SK-N-SH (cell line): Measurements from ENCODE around the gene RPL29. TPM values are rescaled to one million over a fixed set of nuclear protein-coding genes. Genes with fewer than 3 reads are reported as not detected.

Experiments
- CTCF ChIA-PET: fragments of 300-600, 350-600 bp; formaldehyde crosslinking; extraction: SDS; loops from one replicate; lab custom pipeline; 2021; lab: Yijun Ruan, JAX
- POLR2A ChIA-PET: fragments of 350-600 bp; sonication (Branson Sonifier 250); formaldehyde crosslinking; extraction: SDS; loops from one replicate; lab custom pipeline; 2020; ENCODE audit warnings: antibody characterized with exemption, inconsistent platforms; lab: Yijun Ruan, JAX
- DNase-seq: peaks from one replicate; pipeline ENCODE4 v3.0.0; 2012
- H2AFZ ChIP-seq: fragments of 200-600 bp; sonication (generic); 2 replicates; pipeline ENCODE4 v1.8.1; 2016; ENCODE audit warnings: antibody characterized with exemption, mild to moderate bottlenecking, low read depth
- H3F3A ChIP-seq: fragments of 200-600 bp; sonication (generic); replicated peaks from 2 replicates; pipeline ENCODE3; 2016; ENCODE audit warnings: antibody characterized with exemption, mild to moderate bottlenecking; ENCODE audit not compliant: insufficient read depth
- H3K27ac ChIP-seq, 2 experiments: fragments of 200-500 bp in 1 of 2; fragments of 200-600 bp in 1 of 2; sonication (Bioruptor generic) in 1 of 2; sonication (generic), shearing (Covaris generic) in 1 of 2; 2 replicates each; pipeline versions ENCODE4 v1.5.1 to v1.6.1; 2014 to 2016; ENCODE audit warnings: low read depth in 2 of 2, inconsistent platforms in 1 of 2, low read length in 1 of 2, mild to moderate bottlenecking in 1 of 2, mixed read lengths in 1 of 2
- H3K27me3 ChIP-seq: fragments of 200-600 bp; sonication (generic), shearing (Covaris generic); 2 replicates; pipeline ENCODE4 v1.6.1; 2016; ENCODE audit warnings: mixed run types; ENCODE audit not compliant: insufficient read depth
- H3K36me3 ChIP-seq, 2 experiments: fragments of 200-500 bp in 1 of 2; fragments of 200-600 bp in 1 of 2; sonication (Bioruptor generic) in 1 of 2; sonication (generic) in 1 of 2; replicated peaks in 1 of 2; 2 replicates each; pipeline versions ENCODE3 to v1.5.1; 2014 to 2016; ENCODE audit warnings: low read length in 1 of 2, mild to moderate bottlenecking in 1 of 2; ENCODE audit not compliant: insufficient read depth in 2 of 2, control insufficient read depth in 1 of 2
- H3K4me1 ChIP-seq, 2 experiments: fragments of 200-500 bp in 1 of 2; fragments of 200-600 bp in 1 of 2; sonication (Bioruptor generic) in 1 of 2; sonication (generic), shearing (Covaris generic) in 1 of 2; 2 replicates each; pipeline versions ENCODE4 v1.5.1 to v1.6.1; 2014 to 2016; ENCODE audit warnings: low read depth in 1 of 2, low read length in 1 of 2, mixed run types in 1 of 2; ENCODE audit not compliant: insufficient read depth in 2 of 2, control insufficient read depth in 1 of 2
- H3K4me2 ChIP-seq: fragments of 200-600 bp; sonication (generic), shearing (Covaris generic); 2 replicates; pipeline ENCODE4 v1.6.1; 2017; ENCODE audit warnings: mixed run types
- H3K4me3 ChIP-seq, 2 experiments: fragments of 200-500 bp in 1 of 2; fragments of 200-600 bp in 1 of 2; sonication (Bioruptor generic) in 1 of 2; sonication (generic), shearing (Covaris generic) in 1 of 2; 2 replicates each; pipeline versions ENCODE4 v1.5.1 to v1.8.1; 2014 to 2016; ENCODE audit warnings: low read depth in 2 of 2, inconsistent platforms in 1 of 2, low read length in 1 of 2, mild to moderate bottlenecking in 1 of 2, mixed read lengths in 1 of 2, moderate library complexity in 1 of 2
- H3K79me2 ChIP-seq: fragments of 200-600 bp; sonication (generic); 2 replicates; pipeline ENCODE4 v1.8.1; 2017; ENCODE audit warnings: mild to moderate bottlenecking; ENCODE audit not compliant: insufficient read depth
- H3K9ac ChIP-seq: fragments of 200-600 bp; sonication (generic); 2 replicates; pipeline ENCODE4 v1.6.1; 2017; ENCODE audit warnings: mixed run types
- H3K9me2 ChIP-seq: fragments of 200-600 bp; sonication (generic); 2 replicates; pipeline ENCODE4 v1.6.1; 2017; ENCODE audit warnings: mixed run types
- H3K9me3 ChIP-seq: fragments of 200-600 bp; sonication (generic); 2 replicates; pipeline ENCODE4 v1.6.1; 2017; ENCODE audit warnings: mixed run types, mild to moderate bottlenecking, moderate library complexity
- H4K20me1 ChIP-seq: fragments of 200-600 bp; sonication (generic); 2 replicates; pipeline ENCODE4 v1.6.1; 2017; ENCODE audit warnings: mild to moderate bottlenecking, mixed run types; ENCODE audit not compliant: insufficient read depth
- EP300 ChIP-seq, 2 experiments: IDR thresholded peaks; 2 replicates each; pipeline versions ENCODE4 v1.4.0 to v1.6.1; 2012; ENCODE audit warnings: borderline replicate concordance in 1 of 2, low read depth in 1 of 2, low read length in 1 of 2
- FOXJ3 ChIP-seq: sonication (generic); formaldehyde crosslinking; IDR thresholded peaks from 2 replicates; pipeline ENCODE4 v1.5.1; 2020; ENCODE audit warnings: mild to moderate bottlenecking, missing genetic modification reagents
- GABPA ChIP-seq: IDR thresholded peaks from 2 replicates; pipeline ENCODE4 v1.4.0; 2012; ENCODE audit warnings: low read depth, mild to moderate bottlenecking
- GATA2 ChIP-seq: sonication (generic); formaldehyde crosslinking; IDR thresholded peaks from 2 replicates; pipeline ENCODE4 v1.5.0; 2020; ENCODE audit warnings: mild to moderate bottlenecking, missing genetic modification reagents
- MEF2A ChIP-seq: IDR thresholded peaks from 2 replicates; pipeline ENCODE4 v1.4.0; 2012; ENCODE audit warnings: low read depth, borderline replicate concordance
- MXI1 ChIP-seq: IDR thresholded peaks from 2 replicates; pipeline ENCODE4 v1.6.1; 2012; ENCODE audit warnings: mild to moderate bottlenecking, low read depth, low read length, improper control_type of control experiment
- NFIC ChIP-seq: IDR thresholded peaks from 2 replicates; pipeline ENCODE4 v1.4.0; 2012; ENCODE audit warnings: borderline replicate concordance
- POLR2AphosphoS5 ChIP-seq: IDR thresholded peaks from 2 replicates; pipeline ENCODE4 v1.6.1; 2012; ENCODE audit warnings: low read depth, low read length
- RAD21 ChIP-seq: IDR thresholded peaks from 2 replicates; pipeline ENCODE4 v1.6.1; 2012; ENCODE audit warnings: mild to moderate bottlenecking, low read length
- RCOR1 ChIP-seq: fragments of 150-350 bp; IDR thresholded peaks from 2 replicates; pipeline ENCODE4 v1.6.1; 2017; ENCODE audit warnings: antibody characterized with exemption, low read length
- RFX5 ChIP-seq: IDR thresholded peaks from 2 replicates; pipeline ENCODE4 v1.6.1; 2012; ENCODE audit warnings: mild to moderate bottlenecking, improper control_type of control experiment, low read length
- SIN3A ChIP-seq: IDR thresholded peaks from 2 replicates; pipeline ENCODE4 v1.6.1; 2012; ENCODE audit warnings: low read depth, mild to moderate bottlenecking, low read length, moderate library complexity, borderline replicate concordance
- TAF1 ChIP-seq: IDR thresholded peaks from 2 replicates; pipeline ENCODE4 v1.6.1; 2012; ENCODE audit warnings: low read depth, mild to moderate bottlenecking, low read length, moderate library complexity, borderline replicate concordance
- TEAD4 ChIP-seq: IDR thresholded peaks from 2 replicates; pipeline ENCODE4 v1.4.0; 2012; ENCODE audit warnings: mild to moderate bottlenecking, borderline replicate concordance; ENCODE audit not compliant: insufficient read depth
- polyA plus RNA-seq, 3 experiments: library from polyadenylated mRNA; depleted of rRNA; stranded (reverse); fragments of >200 nt; gene quantifications; 2 replicates each; pipeline ENCODE4 v1.2.3, GENCODE V29; 2012
- TF ChIP-seq, protein P1 (sequence below): IDR thresholded peaks from 2 replicates; pipeline ENCODE4 v1.4.0; 2012; ENCODE audit warnings: low read depth, borderline replicate concordance
- TF ChIP-seq, protein P2 (sequence below): fragments of 150-350 bp; IDR thresholded peaks from 2 replicates; pipeline ENCODE4 v1.6.1; 2016; ENCODE audit warnings: mild to moderate bottlenecking, low read depth, low read length
- TF ChIP-seq, protein P3 (sequence below): IDR thresholded peaks from 2 replicates; pipeline ENCODE4; 2012

RPL29 gene
- polyA plus RNA-seq, 1 of the 3 experiments (the other 2 are of a cell fraction) = 3,173 TPM

DNA sequence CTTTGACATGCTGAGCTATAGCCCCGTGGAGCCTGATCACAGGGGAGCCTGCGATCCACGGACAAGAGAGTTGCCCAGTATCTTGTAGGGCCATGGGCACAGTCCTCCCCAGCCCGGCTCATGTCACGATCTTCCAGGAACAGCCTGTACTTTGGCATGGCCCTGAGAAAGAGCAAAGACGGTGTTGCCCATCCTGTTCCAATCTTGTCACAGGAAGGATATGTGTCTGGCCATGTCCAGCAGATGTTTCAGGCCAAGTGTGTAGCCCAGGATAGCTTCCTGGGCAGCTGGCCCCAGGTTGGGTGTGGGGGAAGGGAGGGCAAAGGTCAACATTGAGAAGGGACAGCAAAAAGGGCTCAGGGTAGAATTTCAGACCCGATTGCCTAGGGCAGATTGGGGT, 17.0 kb upstream of the RPL29 start (continued):
- no peak for TF ChIP-seq POLR2AphosphoS5
- TF ChIP-seq RAD21 = no peak
- TF ChIP-seq FOXJ3 = no peak
- no peak for TF ChIP-seq GATA2
- no peak for TF ChIP-seq MEF2A
- no peak for TF ChIP-seq GABPA

DNA sequence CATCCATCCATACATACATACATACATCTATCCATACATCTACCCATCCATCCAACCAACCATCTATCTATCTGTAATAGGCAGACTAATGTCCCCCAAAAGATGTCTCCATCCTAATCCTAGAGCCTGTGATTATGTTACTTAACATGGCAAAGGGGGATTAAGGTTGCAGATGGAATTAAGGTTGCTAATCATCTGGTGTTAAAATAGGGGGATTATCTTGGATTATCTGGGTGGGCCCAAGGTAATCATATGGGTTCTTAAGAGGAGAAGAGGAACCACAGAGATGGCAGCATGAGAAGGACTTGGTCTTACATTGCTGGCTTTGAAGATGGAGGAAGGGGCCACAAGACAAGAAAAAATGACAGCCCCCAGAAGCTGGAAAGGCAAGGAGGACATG, 14.7 kb upstream of the RPL29 start:
- Histone ChIP-seq H3K27ac (no peak overlapping the region; a peak in 1 of 4 replicates), H3K36me3 (no peaks in the 10 kb centered on the region), H3K27me3 (no peaks in the 10 kb centered on the region), H4K20me1 (no peaks in the 10 kb centered on the region), H2AFZ (no peak overlapping the region), H3K9ac (no peak overlapping the region), H3F3A (no peaks in the 10 kb centered on the region), H3K79me2 (no peaks in the 10 kb centered on the region), H3K4me2 (no peak overlapping the region), H3K4me1 (peaks cover 11 to 54% of the 10 kb centered on the region in 2 experiments; a peak in 3 of 4 replicates), H3K9me2 (no peaks in the 10 kb centered on the region), H3K9me3 (no peaks in the 10 kb centered on the region), H3K4me3 (no peak overlapping the region)
- ChIA-PET POLR2A (no interaction called here), CTCF (interaction anchor here (3.6 to 24.7 kb wide), 2 partner anchors 37 to 39 kb away, joined by 12 to 983 read pairs; partner anchors contain the start of genes ABHD14A, ABHD14B and DUSP7)
- no peak for DNase-seq
- TF ChIP-seq SIN3A (no peak), RCOR1 (no peak), FOXJ3 (no peak), NFIC (no peak), MXI1 (no peak), TAF1 (no peak), RFX5 (no peak), TEAD4 (no peak), EP300 (IDR thresholded peaks at IDR 0.05; ENCODE audit: borderline replicate concordance in 1 of 2, low read depth in 1 of 2, low read length in 1 of 2) (no peak)
- TF ChIP-seq, protein P1, sequence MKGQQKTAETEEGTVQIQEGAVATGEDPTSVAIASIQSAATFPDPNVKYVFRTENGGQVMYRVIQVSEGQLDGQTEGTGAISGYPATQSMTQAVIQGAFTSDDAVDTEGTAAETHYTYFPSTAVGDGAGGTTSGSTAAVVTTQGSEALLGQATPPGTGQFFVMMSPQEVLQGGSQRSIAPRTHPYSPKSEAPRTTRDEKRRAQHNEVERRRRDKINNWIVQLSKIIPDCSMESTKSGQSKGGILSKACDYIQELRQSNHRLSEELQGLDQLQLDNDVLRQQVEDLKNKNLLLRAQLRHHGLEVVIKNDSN = no peak
- TF ChIP-seq, protein P2, sequence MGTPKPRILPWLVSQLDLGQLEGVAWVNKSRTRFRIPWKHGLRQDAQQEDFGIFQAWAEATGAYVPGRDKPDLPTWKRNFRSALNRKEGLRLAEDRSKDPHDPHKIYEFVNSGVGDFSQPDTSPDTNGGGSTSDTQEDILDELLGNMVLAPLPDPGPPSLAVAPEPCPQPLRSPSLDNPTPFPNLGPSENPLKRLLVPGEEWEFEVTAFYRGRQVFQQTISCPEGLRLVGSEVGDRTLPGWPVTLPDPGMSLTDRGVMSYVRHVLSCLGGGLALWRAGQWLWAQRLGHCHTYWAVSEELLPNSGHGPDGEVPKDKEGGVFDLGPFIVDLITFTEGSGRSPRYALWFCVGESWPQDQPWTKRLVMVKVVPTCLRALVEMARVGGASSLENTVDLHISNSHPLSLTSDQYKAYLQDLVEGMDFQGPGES = no peak
- TF ChIP-seq, protein P3, sequence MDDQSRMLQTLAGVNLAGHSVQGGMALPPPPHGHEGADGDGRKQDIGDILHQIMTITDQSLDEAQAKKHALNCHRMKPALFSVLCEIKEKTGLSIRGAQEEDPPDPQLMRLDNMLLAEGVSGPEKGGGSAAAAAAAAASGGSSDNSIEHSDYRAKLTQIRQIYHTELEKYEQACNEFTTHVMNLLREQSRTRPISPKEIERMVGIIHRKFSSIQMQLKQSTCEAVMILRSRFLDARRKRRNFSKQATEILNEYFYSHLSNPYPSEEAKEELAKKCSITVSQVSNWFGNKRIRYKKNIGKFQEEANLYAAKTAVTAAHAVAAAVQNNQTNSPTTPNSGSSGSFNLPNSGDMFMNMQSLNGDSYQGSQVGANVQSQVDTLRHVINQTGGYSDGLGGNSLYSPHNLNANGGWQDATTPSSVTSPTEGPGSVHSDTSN = no peak
